ENCODE measurements around the gene CYSTM1. TPM values are rescaled to one million over a fixed set of nuclear protein-coding genes. Genes with fewer than 3 reads are reported as not detected.
"Not testable (repeated sequence)": the region's sequence is repeated elsewhere in the genome, so short reads cannot be mapped to it uniquely, and the experiment has no call there.

Gene CYSTM1
- total RNA-seq, 2 experiments from 2014 or later: 21.4 to 36.7 TPM

GRCh38 chr5:140196115-140196814, 21.3 kb downstream of the CYSTM1 start:
- POLR2A ChIA-PET: no interaction called here

GRCh38 chr5:140197023-140197422, 22.0 kb downstream of the CYSTM1 start:
- Histone ChIP-seq H4K20me1 (ENCODE audit: insufficient read depth, low read length) (no peaks in the 10 kb centered on the region), H3K79me2 (ENCODE audit: insufficient read depth, low read depth, low read length) (no peaks in the 10 kb centered on the region), H3K9me2 (ENCODE audit: insufficient read depth, low read length) (no peaks in the 10 kb centered on the region), H3K4me1 (ENCODE audit: insufficient read depth, low read length, poor library complexity, severe bottlenecking) (no peaks in the 10 kb centered on the region), H3K4me2 (ENCODE audit: low read length) (no peak overlapping the region), H3K27ac (ENCODE audit: low read depth, low read length, poor library complexity, severe bottlenecking) (no peak overlapping the region), H2AFZ (ENCODE audit: low read length) (no peak overlapping the region), H3K36me3 (ENCODE audit: insufficient read depth, low read length) (no peaks in the 10 kb centered on the region), H3K9me3 (ENCODE audit: low read length) (no peaks in the 10 kb centered on the region), H3K4me3 (ENCODE audit: low read depth, low read length, poor library complexity, severe bottlenecking) (no peak overlapping the region)
- POLR2A ChIA-PET: no interaction called here
- DNase-seq (ENCODE audit: low spot score): no peak
- no TSS peak for BruUV-seq (replicated peaks)
- CTCF ChIA-PET (ENCODE audit: unreplicated experiment): no interaction called here
- intact Hi-C loops (cut with micrococcal nuclease; ENCODE audit: unreplicated experiment): no loop called here
- TF ChIP-seq EZH2phosphoT487 (IDR thresholded peaks at IDR 0.05; ENCODE audit: borderline replicate concordance, low read depth, low read length) (no peak), CTCF (conservative IDR thresholded peaks at IDR 0.05; ENCODE audit: low read length) (no peak)

More at GRCh38 chr5:140196115-140196814, 21.3 kb downstream of the CYSTM1 start:
- Histone ChIP-seq H3K9me2 (ENCODE audit: insufficient read depth, low read length) (no peaks in the 10 kb centered on the region), H3K27ac (ENCODE audit: low read depth, low read length, poor library complexity, severe bottlenecking) (no peak overlapping the region), H3K4me2 (ENCODE audit: low read length) (no peak overlapping the region), H2AFZ (ENCODE audit: low read length) (no peak overlapping the region), H3K4me1 (ENCODE audit: insufficient read depth, low read length, poor library complexity, severe bottlenecking) (no peaks in the 10 kb centered on the region), H3K9me3 (ENCODE audit: low read length) (no peaks in the 10 kb centered on the region), H3K79me2 (ENCODE audit: insufficient read depth, low read depth, low read length) (no peaks in the 10 kb centered on the region), H3K4me3 (ENCODE audit: low read depth, low read length, poor library complexity, severe bottlenecking) (no peak overlapping the region), H3K36me3 (ENCODE audit: insufficient read depth, low read length) (no peaks in the 10 kb centered on the region), H4K20me1 (ENCODE audit: insufficient read depth, low read length) (no peaks in the 10 kb centered on the region)
- TF ChIP-seq CTCF (conservative IDR thresholded peaks at IDR 0.05; ENCODE audit: low read length): no peak
- TF ChIP-seq EZH2phosphoT487 (IDR thresholded peaks at IDR 0.05; ENCODE audit: borderline replicate concordance, low read depth, low read length): no peak
- intact Hi-C loops (cut with micrococcal nuclease; ENCODE audit: unreplicated experiment): no loop called here
- CTCF ChIA-PET (ENCODE audit: unreplicated experiment): no interaction called here
- BruUV-seq (replicated peaks): TSS peak; percentile 29
- DNase-seq (ENCODE audit: low spot score): no peak

GRCh38 chr5:140198915-140199314, 23.9 kb downstream of the CYSTM1 start:
- POLR2A ChIA-PET: not testable (repeated sequence)

More at GRCh38 chr5:140198915-140199314, 23.9 kb downstream of the CYSTM1 start:
- H3K27ac ChIP-seq (ENCODE audit: low read depth, low read length, poor library complexity, severe bottlenecking); H4K20me1 ChIP-seq (ENCODE audit: insufficient read depth, low read length); H3K36me3 ChIP-seq (ENCODE audit: insufficient read depth, low read length); H3K9me2 ChIP-seq (ENCODE audit: insufficient read depth, low read length); BruUV-seq (replicated peaks); H3K4me1 ChIP-seq (ENCODE audit: insufficient read depth, low read length, poor library complexity, severe bottlenecking); intact Hi-C loops (cut with micrococcal nuclease; ENCODE audit: unreplicated experiment); CTCF ChIA-PET (ENCODE audit: unreplicated experiment); H3K79me2 ChIP-seq (ENCODE audit: insufficient read depth, low read depth, low read length); DNase-seq (ENCODE audit: low spot score); H3K9me3 ChIP-seq (ENCODE audit: low read length); H2AFZ ChIP-seq (ENCODE audit: low read length); H3K4me3 ChIP-seq (ENCODE audit: low read depth, low read length, poor library complexity, severe bottlenecking); H3K4me2 ChIP-seq (ENCODE audit: low read length): not testable (repeated sequence)
